ENCODE results near the gene SLC35E4.

DNA sequence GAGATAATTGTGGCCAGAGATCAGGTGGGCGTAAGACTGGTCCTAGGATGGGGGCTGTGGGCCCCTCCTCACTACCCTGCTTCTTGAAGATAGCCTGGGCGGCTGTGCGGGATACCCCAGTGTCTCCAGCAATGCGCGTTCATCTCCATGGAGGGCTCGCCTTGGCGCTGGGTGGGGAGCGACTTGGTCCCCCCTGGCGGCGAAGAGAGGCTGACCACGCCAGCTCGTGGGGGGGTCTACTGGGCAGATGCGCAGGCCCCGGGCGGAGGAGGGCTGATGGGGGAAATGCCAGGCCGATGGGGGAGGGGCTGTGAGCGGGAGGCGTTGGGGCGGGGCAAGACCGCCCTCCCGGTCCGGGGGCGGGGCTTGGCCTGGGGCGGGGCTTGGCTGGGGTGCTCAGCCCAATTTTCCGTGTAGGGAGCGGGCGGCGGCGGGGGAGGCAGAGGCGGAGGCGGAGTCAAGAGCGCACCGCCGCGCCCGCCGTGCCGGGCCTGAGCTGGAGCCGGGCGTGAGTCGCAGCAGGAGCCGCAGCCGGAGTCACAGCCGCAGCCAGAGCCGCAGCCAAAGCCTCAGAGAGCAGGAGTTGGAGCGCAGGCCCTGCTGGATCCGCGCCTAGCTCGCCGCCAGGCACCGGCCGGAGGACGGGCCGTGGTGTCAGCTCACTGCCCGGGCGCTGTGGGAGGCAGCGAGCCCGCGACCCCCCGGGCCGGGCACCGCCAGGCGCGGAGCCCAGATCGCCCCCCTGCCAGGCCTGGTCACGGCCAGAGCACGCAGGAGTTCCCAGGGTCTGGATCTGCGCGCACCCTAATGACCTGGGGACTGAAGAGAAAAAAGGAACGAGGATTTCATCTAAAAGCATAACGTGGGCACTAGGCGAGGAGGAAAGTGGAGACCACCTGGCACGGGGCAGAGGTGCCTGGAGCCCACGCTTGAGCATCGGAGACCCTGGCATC is at the start of gene SLC35E4:
- TF ChIP-seq EZH2 (IDR thresholded peaks at IDR 0.05; ENCODE audit: borderline replicate concordance) (no peak), CTCF (IDR thresholded peaks at IDR 0.05; ENCODE audit: poor library complexity) (peak; percentile 24), EZH2phosphoT487 (IDR thresholded peaks at IDR 0.05; ENCODE audit: low read depth, severe bottlenecking, unreplicated experiment) (no peak)

All from hepatocyte (in vitro differentiated cells).